HG03045 (cell line): ENCODE measurements around the gene LPCAT1.
"Not testable (repeated sequence)": the region's sequence is repeated elsewhere in the genome, so short reads cannot be mapped to it uniquely, and the experiment has no call there.

ENCODE experiments used
- ATAC-seq: cut with Tn5 transposase; IDR thresholded peaks from one replicate; pipeline ENCODE4 v1.9.1; 2021; ENCODE audit warnings: mild to moderate bottlenecking, moderate library complexity; ENCODE audit not compliant: unreplicated experiment

The LPCAT1 gene

DNA sequence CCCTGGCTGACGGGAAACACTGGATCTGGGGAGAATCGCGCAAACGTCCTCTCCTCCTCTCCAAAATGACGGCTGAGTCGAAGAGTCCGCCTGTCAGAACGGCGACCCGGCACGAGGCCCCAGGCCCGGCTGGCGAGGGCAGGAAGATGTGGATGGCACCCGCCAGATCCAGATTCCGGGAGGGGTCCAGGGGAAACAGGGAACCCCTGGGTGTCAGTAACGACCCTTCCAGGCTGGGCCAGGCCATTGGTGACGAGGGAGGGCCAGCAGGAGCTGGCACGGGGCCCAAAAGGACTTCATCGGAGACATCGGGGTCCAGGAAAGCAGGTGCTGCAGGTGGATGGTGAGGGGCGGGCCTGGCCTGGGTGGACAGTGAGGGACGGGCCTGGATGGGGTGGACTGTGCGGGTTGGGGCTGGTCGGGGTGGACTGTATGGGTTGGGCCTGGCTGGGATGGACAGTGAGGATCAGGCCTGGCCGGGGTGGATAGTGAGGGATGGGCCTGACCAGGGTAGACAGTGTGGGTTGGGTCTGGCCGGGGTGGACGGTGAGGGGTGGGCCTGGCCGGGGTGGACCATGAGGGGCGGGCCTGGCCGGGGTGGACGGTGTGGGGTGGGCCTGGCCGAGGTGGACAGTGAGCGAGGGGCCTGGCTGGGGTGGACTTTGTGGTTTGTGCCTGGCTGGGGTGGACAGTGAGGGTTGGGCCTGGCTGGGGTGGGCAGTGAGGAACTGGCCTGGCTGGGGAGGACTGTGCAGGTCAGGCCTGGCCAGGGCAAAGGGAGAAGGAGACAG lies 92.5 kb downstream of the LPCAT1 start:
- ATAC-seq: no peak

DNA sequence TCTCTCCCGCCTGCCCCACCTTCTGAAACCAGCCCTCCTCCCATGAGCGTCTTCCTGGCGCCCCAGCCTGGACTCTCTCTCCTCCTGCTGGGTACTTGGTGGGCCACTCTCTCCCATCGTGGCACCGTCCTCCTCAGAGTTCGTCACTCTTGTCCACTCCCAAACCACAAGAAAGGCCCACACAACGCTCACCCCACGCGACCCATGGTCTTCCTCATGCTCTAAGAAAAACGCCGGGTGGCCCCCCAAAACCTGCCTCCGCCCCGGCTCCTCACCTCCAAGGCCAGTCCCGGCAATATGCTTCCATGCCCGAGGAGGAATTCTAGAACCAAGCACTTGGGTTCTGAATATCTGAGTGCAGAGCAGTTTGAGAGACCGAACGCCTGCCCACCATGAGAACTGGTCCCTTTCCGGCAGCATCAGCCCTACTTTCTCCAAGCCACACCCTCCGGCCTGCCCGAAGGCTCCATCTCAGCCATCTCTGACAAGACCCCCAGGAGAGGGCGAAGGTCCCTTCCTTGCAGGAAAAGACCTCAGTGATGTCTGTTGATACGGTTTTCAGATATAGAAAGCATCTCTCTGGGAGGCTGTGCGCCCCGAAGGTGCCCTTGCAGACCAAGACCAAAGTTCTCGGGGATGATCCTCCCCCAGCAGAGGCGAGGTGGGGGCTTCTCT lies 93.5 kb downstream of the LPCAT1 start:
- no peak for ATAC-seq

DNA sequence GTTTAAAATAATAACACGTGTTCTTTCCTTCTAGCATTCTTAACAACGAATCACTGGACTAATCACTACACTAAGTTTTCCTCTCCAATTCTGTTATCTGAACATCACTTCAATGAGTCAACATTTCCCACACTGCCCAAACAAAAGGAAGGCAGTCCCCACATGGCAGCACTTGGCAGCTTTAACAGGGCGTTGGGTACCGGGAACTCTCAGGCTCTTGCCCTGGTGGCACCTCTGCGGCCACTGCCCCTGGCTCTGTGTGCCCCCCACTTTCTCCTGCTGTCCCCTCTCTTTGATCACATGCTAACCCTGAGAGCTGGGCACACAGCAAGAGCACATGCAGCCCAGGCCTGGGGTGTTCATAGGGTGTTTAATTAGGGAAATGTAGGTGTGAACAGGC lies 94.3 kb downstream of the LPCAT1 start:
- no peak for ATAC-seq

DNA sequence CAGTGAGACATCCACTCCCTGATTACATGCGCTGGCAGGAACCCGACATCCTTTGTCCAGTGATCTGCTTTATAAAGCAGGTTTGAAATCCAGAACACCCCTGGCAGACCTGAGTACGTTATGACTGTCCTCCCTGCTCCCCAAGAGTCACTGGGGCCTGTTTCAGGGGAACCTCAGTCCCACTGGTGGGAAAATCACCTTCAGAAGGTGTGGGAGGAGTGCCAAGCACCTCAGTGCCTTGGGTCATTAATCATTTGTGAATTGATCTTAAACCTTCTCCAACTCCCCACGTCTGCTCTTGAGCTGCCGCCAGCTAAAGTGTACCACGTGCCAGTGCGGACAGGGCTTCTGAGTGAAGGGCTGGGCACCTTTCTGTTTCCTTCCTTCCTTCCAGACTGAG lies 94.7 kb downstream of the LPCAT1 start:
- no peak for ATAC-seq

DNA sequence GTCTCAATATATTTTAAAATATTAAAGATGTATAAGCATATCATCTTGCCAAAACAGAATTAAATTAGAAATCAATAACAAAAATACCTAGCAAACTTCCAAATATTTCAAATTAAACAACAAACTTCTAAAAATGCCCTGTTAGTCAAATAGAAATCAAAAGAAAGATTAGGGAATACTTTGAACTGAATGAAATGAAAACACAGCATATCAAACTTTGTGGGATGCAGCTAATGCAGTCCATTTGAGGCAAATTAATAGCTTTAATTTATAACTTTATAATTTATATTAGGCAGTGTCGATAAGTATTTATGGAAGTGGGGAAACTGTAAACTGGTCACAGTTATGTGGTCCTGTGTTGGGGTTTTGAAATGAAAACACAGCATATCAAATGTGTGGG lies 95.7 kb downstream of the LPCAT1 start:
- ATAC-seq: no peak

DNA sequence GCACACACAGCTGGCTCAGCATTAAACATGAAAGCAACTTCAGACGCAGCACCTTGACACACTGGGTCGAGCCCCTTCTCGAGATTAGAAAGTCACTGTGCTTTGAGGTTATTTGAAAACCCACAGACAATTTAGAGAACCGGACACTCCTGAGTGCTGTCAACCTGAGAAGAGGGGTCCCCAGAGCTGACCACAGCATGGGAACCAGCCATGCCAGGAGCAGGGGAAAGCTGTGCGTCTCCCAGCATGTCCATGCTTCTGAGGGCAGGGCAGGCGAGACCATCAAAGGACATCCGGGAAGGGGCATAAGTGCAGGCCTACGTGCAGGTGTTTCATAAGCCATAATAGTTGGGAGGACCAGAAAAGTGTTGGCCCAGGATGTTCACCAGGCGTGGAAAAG lies 99.0 kb downstream of the LPCAT1 start:
- ATAC-seq: no peak

DNA sequence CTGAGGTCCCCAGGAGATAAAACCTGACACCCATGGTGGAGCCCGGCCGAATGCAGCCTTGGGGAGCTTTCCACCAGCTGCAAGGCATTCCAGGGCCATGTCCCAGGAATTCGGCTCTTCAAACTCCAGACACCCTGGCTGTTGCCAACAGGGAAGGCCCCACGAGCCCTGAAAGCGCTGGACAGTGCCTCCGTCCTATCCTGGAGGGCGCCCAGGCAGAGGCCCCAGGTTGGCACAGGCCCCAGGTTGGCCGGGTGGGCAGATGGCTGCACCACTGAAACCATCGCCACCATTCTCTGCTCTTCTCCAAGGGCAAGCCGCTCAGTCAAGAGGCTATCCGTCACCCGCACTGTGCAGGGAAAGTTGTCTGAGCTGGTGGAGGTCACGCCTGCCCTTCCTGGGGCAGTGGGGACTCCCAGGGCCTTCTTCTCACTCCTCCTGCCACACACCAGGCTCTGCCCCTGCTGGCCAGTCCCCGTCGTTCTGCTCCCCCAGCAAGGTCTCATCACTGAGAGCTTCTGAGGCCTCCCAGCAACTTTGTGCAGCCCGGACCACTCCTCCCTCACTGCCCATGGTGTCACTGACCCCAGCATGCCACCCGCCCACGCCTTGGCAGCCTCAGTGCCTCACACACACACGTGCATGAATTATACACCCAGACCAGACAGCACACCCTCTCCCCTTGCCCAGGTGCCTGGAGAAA lies 99.7 kb downstream of the LPCAT1 start:
- ATAC-seq: no peak

DNA sequence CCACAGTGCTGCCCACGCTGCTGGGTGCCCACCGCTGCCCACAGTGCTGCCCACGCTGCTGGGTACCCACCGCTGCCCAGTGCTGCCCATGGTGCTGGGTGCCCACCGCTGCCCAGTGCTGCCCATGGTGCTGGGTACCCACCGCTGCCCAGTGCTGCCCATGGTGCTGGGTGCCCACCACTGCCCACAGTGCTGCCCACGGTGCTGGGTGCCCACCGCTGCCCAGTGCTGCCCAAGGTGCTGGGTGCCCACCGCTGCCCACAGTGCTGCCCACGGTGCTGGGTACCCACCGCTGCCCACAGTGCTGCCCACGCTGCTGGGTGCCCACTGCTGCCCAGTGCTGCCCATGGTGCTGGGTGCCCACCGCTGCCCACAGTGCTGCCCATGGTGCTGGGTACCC lies 101.2 kb downstream of the LPCAT1 start:
- ATAC-seq: not testable (repeated sequence)

DNA sequence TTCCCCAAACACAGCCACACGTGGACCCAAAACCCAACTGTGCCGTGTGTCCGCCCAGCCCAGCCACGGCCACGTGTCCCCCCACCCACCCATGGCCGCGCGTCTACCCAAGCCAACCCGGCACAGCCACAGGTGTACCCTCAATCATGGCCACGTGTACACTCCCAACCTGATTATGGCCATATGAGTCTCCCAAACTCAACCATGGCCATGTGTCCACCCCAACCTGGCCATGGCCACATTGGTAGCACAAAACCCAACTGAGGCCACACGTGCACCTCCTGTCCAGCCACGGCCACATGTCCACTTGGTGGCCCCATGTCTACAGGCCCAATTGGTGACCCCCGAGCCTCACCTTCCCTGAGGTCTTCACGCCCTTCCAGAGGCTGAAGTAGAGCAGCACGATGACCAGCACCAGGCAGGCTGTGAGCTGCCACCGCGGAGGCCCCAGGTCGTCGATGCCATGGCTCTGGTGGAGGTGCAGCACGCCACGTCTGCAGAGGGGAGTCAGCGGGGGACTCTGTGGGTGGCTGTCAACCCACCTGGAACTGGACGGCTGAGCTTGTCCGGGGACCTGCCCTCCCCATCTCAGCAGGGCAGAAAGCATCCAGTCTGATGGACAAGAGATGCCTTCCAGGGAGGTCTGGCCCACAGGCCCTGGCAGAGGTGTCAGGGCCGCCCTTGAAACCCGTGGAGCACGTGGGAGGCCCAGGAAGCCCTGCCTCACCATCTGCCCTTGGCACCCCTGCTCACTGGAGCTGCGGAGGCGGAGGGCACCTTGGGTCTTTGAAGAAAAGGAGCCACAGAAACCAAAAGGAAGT lies 102.0 kb downstream of the LPCAT1 start:
- ATAC-seq: no peak

DNA sequence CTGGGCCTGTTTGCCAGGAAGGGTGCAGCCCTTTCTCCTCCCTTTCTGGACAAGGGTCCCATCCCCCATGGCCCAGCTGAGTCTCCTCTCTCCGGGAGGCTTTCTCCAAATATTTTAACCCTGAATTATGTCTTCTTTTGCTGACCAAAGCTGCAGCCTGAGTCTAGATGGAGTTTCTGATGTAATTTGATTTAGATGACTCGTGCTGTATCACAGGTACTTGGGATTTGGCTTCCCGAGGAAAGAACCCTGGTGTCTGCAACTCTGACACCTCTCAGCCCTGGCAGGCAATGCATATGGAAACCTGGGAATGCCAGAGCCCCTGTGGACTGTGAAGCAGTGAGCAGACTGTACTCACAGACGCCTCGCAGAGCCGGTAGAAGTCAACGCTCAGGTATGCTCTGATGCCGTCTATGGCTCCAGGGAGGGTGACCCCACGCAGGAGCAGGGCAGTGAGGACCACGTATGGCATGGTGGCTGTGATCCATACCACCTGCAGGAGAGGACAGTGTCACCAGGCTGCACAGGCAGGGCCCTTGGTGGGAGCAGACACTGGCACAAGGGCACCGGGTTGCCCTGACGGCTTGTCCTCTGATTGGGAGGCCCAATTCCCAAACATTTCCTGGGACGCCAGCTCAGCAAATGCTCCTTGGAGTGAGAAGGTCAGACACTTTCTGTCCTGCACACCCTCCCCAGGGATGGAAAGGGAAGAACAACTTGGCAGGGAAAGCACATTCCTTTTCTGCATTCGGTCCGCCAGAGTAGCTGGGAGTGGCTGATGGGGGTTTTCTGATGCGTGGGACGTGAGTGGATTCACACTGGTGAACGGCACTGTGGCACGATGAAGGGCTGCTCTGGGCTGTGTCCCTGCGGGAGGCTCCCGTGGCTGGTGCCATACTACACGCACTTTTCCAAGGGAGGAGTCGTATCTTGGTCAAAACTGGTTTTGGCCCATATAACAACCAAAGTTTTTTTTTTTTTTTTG lies 103.3 kb downstream of the LPCAT1 start:
- ATAC-seq: no peak

DNA sequence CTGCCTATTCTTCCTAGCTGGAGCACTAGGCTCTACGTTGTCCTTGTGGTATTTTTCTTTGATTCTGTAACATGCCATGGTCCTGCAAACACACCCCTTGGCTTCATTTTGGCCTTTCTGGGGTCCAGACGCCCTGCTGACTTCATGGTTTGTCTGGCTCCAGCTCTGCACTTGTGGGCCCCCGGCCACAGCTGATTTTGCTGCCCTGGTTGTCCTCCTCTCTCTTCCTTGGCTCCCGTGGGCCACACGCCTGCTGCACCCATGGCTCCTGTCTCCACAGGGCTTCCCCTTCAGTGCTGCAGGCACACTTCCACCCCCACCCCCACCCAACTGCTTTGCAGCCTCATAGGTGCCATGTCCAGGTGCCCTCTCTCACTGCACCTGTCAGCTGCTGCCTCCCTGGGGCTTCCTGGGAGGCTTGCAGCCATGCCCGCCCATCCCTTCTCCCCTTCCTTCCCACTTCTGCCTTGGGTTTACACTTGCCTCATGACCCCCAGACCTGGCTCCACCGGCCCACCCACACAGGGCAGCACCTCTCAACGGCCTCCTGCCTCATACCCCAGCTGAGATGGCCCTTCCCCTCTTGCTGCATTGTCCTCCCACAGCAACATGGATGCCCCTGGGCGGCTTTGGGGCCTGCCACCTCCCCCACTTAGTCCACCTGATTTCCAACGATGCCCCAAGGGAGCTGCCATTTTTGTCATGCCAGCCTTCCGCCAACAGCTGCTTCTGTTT lies 104.1 kb downstream of the LPCAT1 start:
- no peak for ATAC-seq

DNA sequence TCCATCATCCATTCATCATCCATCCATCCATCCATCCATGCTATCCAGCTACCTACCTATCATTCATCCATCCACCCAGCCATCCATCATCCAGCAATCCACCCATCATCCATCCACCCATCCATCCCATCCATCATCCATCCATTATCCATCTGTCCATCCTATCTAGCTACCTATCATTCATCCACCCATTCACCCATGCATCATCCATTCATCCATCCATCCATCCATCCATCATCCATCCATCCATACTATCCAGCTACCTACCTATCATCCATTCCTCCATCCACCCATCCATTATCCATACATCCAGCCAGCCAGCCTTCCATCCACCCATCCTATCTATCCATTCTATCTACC lies 104.9 kb downstream of the LPCAT1 start:
- no peak for ATAC-seq

DNA sequence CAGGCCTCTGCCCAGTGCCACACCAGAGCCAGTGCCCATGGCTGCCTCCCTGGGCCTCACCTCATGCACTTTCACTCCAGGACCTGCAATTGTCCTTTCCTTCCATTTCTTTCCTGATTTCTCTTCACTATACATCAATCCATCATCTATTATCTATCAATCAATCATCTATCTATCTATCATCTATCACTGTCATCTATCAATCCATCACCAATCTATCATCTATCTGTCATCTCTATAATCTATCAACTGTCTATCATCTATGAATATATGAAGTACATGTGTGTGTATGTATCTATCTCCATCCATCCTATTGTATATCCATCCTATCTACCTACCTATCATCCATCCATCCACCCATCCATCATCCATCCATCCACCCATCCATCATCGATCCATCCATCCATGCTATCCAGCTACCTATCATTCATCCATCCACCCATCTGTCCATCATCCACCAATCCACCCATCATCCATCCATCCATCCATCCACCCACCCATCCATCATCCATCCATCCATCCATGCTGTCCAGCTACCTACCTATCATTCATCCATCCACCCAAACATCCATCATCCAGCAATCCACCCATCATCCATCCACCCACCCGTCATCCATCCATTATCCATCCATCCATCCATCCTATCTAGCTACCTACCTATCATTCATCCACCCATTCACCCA lies 105.4 kb downstream of the LPCAT1 start:
- no peak for ATAC-seq

DNA sequence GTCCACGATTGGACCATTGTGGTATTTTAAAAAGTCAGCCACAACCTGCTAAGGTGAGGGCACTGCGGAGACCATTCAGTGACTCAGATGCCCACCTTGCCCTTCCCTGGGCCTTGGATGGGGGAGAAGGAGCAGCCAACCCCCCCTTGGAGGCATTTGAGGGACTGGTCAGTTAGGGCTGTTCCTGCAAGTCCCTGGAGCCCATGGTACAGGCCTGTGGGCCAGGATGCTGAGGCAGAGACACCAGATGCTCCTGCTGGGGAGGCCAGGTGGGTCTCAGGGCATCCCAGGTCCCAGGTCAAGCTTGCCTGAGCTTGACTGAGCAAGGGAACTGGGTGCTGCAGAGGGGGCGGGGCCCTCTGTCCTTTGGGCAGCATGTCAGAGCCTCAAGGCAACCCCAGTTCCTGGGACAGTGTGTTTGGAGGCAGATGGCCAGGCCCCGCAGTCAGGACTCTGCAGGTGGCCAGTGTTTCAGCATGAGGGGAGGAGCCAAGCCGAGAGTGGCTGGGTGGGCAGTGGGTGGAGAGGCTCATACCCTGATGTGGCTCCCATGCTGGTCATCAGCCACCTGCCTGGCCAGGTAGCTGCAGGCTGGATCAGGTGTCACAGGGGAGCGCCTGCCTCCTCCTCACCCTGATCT lies 106.1 kb downstream of the LPCAT1 start:
- ATAC-seq: no peak

DNA sequence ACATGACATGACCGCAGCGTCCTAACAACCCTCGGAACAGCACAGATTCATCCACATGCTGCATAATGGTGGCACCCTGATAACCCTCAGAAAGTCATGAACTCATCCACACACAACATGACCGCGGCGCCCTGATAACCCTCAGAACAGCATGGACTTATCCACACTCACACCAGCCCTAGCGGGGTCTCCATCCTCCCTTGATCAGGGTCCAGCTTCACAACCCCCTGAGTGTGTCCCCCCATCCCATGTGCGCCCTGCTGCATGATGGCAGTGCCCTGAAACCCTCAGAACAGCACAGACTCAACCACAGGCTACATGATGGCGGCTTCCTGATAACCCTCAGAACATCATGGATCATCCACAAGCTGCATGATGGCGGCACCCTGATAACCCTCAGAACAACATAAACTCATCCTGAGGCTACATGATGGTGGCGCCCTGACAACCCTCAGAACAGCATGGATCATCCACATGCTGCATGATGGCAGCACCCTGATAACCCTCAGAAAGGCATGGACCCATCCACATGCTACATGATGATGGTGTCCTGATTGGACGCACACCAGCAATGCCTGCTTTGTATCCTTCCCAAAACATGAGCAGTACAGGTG lies 106.8 kb downstream of the LPCAT1 start:
- no peak for ATAC-seq

DNA sequence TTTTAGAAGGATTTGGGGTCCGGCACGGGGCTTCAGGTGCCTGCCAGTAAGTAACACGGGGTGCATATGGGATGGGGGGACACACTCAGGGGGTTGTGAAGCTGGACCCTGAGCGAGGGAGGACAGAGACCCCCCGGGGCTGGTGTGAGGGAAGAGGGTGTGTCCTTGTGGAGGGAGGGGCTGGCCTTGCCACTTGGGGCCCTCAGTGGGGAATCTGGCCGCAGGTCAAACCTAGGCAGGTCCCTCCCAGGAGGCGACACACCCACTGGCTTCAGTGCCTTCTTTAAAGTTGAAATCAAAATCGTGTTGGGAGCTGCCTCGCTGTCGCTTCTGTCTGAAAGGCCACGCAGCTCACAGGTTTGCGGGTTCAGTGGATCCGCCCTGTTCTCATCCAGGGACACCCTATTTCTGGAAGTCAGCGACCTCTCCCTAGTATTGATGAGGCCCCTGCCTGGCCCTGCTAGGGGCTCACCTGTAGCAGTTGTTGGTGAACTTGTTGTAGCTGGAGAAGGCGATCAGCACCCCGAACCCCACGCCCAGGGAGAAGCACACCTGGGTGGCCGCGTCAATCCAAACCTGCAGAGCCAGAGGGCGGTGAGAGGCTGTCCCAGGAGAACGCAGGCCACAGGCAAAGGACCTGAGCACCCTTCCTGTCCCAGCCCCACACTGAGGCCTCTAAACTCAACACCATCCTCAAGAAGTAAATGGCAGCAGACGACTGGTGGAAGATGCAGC lies 108.0 kb downstream of the LPCAT1 start:
- ATAC-seq: no peak

DNA sequence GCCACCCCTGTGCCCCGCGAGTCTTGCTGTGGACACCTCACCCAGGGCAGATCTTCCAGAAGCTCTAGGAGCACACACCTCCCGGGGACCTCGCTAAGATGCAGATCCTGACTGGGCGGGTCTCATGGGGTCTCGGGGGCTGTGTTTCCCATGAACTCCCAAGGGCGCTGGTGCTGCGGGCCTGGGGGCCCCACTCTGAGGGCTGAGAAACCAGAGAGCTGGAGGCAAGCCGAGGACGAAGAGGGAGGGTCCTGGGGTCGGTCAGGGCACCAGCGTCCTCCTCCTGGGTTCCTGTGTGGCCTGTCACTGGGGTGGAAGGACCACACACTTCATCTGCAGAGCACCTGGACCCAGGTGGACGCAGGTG lies 108.7 kb downstream of the LPCAT1 start:
- ATAC-seq: no peak
